Activated B cell treated with CpG ODN at 0.5 μM for 24 hours (primary cell): ENCODE measurements around the gene SPAG9. TPM values are rescaled to one million over a fixed set of nuclear protein-coding genes. Genes with fewer than 3 reads are reported as not detected.
A peak's percentile ranks its signal among the peaks of the same experiment; 100 is the strongest.

ENCODE experiments used
- ATAC-seq: fragments of 200-7000 bp; cut with Tn5 transposase; one replicate; pipeline ENCODE4 v1.10.0; 2021; ENCODE audit warnings: low read depth, mild to moderate bottlenecking, moderate library complexity
- CTCF ChIA-PET: fragments of 350-600 bp; sonication (Branson Sonifier 250); formaldehyde crosslinking; loops from one replicate; lab custom pipeline; 2021; ENCODE audit warnings: antibody characterized with exemption; lab: Charles Lee
- POLR2A ChIA-PET: fragments of 350-600 bp; sonication (Branson Sonifier 250); formaldehyde crosslinking; loops from one replicate; lab custom pipeline; 2021; ENCODE audit warnings: antibody characterized with exemption; lab: Charles Lee
- DNase-seq: peaks from one replicate; pipeline ENCODE4 v3.0.0; 2022
- H3K27ac Mint-ChIP-seq: one replicate; pipeline ENCODE4 v1.8.0; 2020; ENCODE audit warnings: mixed read lengths
- H3K27me3 Mint-ChIP-seq: one replicate; pipeline ENCODE4 v1.8.0; 2021; ENCODE audit warnings: mixed read lengths
- H3K36me3 Mint-ChIP-seq: one replicate; pipeline ENCODE4 v1.8.0; 2021; ENCODE audit warnings: low read depth, mixed read lengths
- H3K4me1 Mint-ChIP-seq: one replicate; pipeline ENCODE4 v1.8.0; 2021; ENCODE audit warnings: mixed read lengths
- H3K4me3 Mint-ChIP-seq: one replicate; pipeline ENCODE4 v1.8.0; 2020; ENCODE audit warnings: mild to moderate bottlenecking, mixed read lengths
- H3K9me3 Mint-ChIP-seq: one replicate; pipeline ENCODE4 v1.8.0; 2020; ENCODE audit warnings: mixed read lengths
- CTCF ChIP-seq: fragments of 200-600 bp; IDR thresholded peaks from one replicate; pipeline ENCODE4 v1.8.0; 2022; ENCODE audit warnings: antibody characterized with exemption, mild to moderate bottlenecking
- intact Hi-C: fragments of 100-400 bp; cut with micrococcal nuclease; formaldehyde crosslinking; loops from one replicate; pipeline ENCODE4 v1.15.1; 2024
- total RNA-seq: library from RNA; stranded (reverse); gene quantifications from 2 replicates; pipeline ENCODE4 v1.2.3, GENCODE V29; 2022

SPAG9 gene
- total RNA-seq, 1 donor from 2014 or later, result 49.3 TPM

DNA sequence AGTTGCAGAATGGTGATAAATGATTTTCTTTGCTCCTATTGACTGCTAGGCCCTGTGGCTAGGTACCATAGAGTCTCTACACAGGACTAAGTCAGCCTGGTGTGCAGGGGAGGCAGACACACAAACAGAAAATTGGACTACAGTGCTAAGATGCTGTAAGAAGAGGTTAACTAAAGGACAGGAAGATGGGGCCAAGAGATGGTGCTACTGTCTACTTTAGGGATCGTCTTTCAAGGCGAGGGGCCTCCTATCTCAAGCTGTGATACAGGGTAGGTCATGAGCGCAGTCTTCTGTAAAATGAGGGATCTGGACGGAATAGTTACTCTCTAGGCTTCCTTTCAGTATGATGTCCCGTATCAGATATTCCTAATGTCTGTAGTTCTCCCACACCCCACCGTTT is 33.5 kb upstream of the SPAG9 start:
- peaks cover 7% of the 10 kb centered on the region for H3K4me1 Mint-ChIP-seq
- H3K9me3 Mint-ChIP-seq, result no peaks in the 10 kb centered on the region
- ChIA-PET CTCF (interaction anchor here (1.3 to 5.7 kb wide), 2 partner anchors 100 to 152 kb away, joined by 4 to 86 read pairs; no protein-coding TSS in a partner anchor), POLR2A (interaction anchor here (1.3 to 3.9 kb wide), 2 partner anchors 11 to 287 kb away, joined by 23 to 51 read pairs; partner anchors contain the start of genes NME2 and TOB1)
- intact Hi-C loops, result no loop called here
- DNase-seq (no peak), ATAC-seq (no peak)
- H3K27me3 Mint-ChIP-seq, result no peaks in the 10 kb centered on the region
- peaks cover 34% of the 10 kb centered on the region for H3K36me3 Mint-ChIP-seq
- H3K27ac Mint-ChIP-seq, result no peak overlapping the region
- H3K4me3 Mint-ChIP-seq, result no peak overlapping the region
- TF ChIP-seq CTCF, result no peak

- Mint-ChIP-seq H3K9me3 (no peaks in the 10 kb centered on the region), H3K27me3 (no peaks in the 10 kb centered on the region), H3K4me1 (peaks cover 7% of the 10 kb centered on the region), H3K36me3 (peaks cover 28% of the 10 kb centered on the region), H3K4me3 (no peak within 1 kb of the TSS), H3K27ac (no peak within 1 kb of the TSS)
- DNase-seq (peak; percentile 99), ATAC-seq (peak; percentile 88)
- intact Hi-C loops, result loop anchor here (1.0 to 2.0 kb wide), 9 partner anchors 13 to 606 kb away; partner anchors contain the start of genes ANKRD40, MBTD1, NME2 and SPATA20
- POLR2A ChIA-PET, result interaction anchor here (0.6 to 3.9 kb wide), 13 partner anchors 9 to 287 kb away, joined by 3 to 51 read pairs (median 5); partner anchors contain the start of genes NME2, SPAG9 and TOB1
- TF ChIP-seq CTCF, result no peak
- CTCF ChIA-PET, result interaction anchor here (0.7 to 5.7 kb wide), 20 partner anchors 12 to 301 kb away, joined by 3 to 86 read pairs (median 4); partner anchors contain the start of genes NME2, SPAG9 and TOB1
Measured at GRCh38 chr17:51153210-51154072, 32.8 kb upstream of the SPAG9 start, which contains the start of gene NME1. Gene NME1 (plus strand): TSS chr17:51153559. CDS start chr17:51155655, 2,096 bp downstream.

DNA sequence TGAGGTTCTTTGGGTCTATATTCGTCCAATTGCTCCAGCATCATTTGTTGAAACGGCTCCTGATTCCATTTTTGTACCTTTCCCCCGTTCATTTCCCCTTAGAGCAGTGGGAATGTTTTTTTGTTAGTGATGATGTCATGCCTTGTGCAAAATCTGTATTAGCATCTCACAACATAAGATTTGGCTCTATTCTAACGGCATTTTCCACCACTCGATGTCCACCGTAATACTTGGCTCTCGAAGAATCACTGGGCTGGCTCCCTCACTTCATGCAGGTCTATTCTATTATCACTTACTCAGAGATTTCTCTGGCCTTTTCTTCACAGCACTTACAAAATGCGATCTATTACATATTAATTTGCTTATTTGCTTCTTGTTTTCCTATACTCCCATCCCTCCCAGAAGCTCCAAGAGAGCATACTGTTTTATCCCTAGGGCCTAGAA is 32.1 kb upstream of the SPAG9 start:
- H3K27ac Mint-ChIP-seq, result no peak overlapping the region

GRCh38 chr17:51150932-51151331 is 30.3 kb upstream of the SPAG9 start:
- no peaks in the 10 kb centered on the region for H3K27me3 Mint-ChIP-seq
- no peak overlapping the region for H3K27ac Mint-ChIP-seq
- DNase-seq, result no peak
- TF ChIP-seq CTCF, result no peak
- H3K36me3 Mint-ChIP-seq, result peaks cover 4% of the 10 kb centered on the region
- CTCF ChIA-PET, result interaction anchor here (1.0 to 5.7 kb wide), 3 partner anchors 28 to 149 kb away, joined by 3 to 86 read pairs (median 4); no protein-coding TSS in a partner anchor
- no peak overlapping the region for H3K4me3 Mint-ChIP-seq
- no peaks in the 10 kb centered on the region for H3K9me3 Mint-ChIP-seq
- intact Hi-C loops, result no loop called here
- POLR2A ChIA-PET, result no interaction called here
- ATAC-seq, result no peak
- H3K4me1 Mint-ChIP-seq, result peaks cover 6% of the 10 kb centered on the region

More for the DNA sequence above, 32.1 kb upstream of the SPAG9 start:
- peaks cover 7% of the 10 kb centered on the region for H3K4me1 Mint-ChIP-seq
- DNase-seq (no peak), ATAC-seq (no peak)
- ChIA-PET POLR2A (interaction anchor here (0.8 to 3.9 kb wide), 11 partner anchors 9 to 286 kb away, joined by 3 to 51 read pairs (median 5); partner anchors contain the start of genes NME2, SPAG9 and TOB1), CTCF (interaction anchor here (0.7 to 5.7 kb wide), 16 partner anchors 13 to 300 kb away, joined by 3 to 86 read pairs (median 4); partner anchors contain the start of genes NME2, SPAG9 and TOB1)
- no peak overlapping the region for H3K4me3 Mint-ChIP-seq
- no peak for TF ChIP-seq CTCF
- intact Hi-C loops, result loop anchor here (1.0 to 2.0 kb wide), 9 partner anchors 14 to 605 kb away; partner anchors contain the start of genes ANKRD40, MBTD1, NME2 and SPATA20
- no peaks in the 10 kb centered on the region for H3K27me3 Mint-ChIP-seq
- H3K9me3 Mint-ChIP-seq, result no peaks in the 10 kb centered on the region
- H3K36me3 Mint-ChIP-seq, result peaks cover 21% of the 10 kb centered on the region
